Smooth muscle cell (in vitro differentiated cells): ENCODE measurements around the gene SGMS2. TPM values are rescaled to one million over a fixed set of nuclear protein-coding genes. Genes with fewer than 3 reads are reported as not detected.
A peak's percentile ranks its signal among the peaks of the same experiment; 100 is the strongest.

ENCODE experiments used
- DNase-seq: peaks from one replicate; lab custom pipeline; 2025; ENCODE audit not compliant: unreplicated experiment; lab: John Stamatoyannopoulos, UW
- H2AFZ ChIP-seq: fragments of 200-600 bp; sonication (generic); 2 replicates; pipeline ENCODE4 v1.6.0; 2016; ENCODE audit warnings: antibody characterized with exemption, low read depth, mild to moderate bottlenecking
- H3F3A ChIP-seq: fragments of 200-600 bp; sonication (generic); 2 replicates; pipeline ENCODE4 v1.6.0; 2017; ENCODE audit warnings: antibody characterized with exemption, low read depth
- H3K27ac ChIP-seq: fragments of 200-600 bp; sonication (generic); 2 replicates; pipeline ENCODE4 v1.5.1; 2016; ENCODE audit warnings: low read depth, mild to moderate bottlenecking
- H3K27me3 ChIP-seq: fragments of 200-600 bp; sonication (generic); 2 replicates; pipeline ENCODE4 v1.6.1; 2016; ENCODE audit warnings: low read depth, mild to moderate bottlenecking
- H3K36me3 ChIP-seq: fragments of 200-600 bp; sonication (generic); 2 replicates; pipeline ENCODE4 v1.5.1; 2016; ENCODE audit warnings: low read depth
- H3K4me1 ChIP-seq: fragments of 200-600 bp; sonication (generic); 2 replicates; pipeline ENCODE4 v1.5.1; 2016; ENCODE audit warnings: low read depth
- H3K4me2 ChIP-seq: fragments of 200-600 bp; sonication (generic); 2 replicates; pipeline ENCODE4 v1.6.0; 2016; ENCODE audit warnings: mild to moderate bottlenecking
- H3K4me3 ChIP-seq: fragments of 200-600 bp; sonication (generic); 2 replicates; pipeline ENCODE4 v1.5.1; 2016; ENCODE audit warnings: mild to moderate bottlenecking
- H3K79me2 ChIP-seq: fragments of 200-600 bp; sonication (generic); 2 replicates; pipeline ENCODE4 v1.6.0; 2016; ENCODE audit warnings: low read depth, mild to moderate bottlenecking
- H3K9ac ChIP-seq: fragments of 200-600 bp; sonication (generic); 2 replicates; pipeline ENCODE4 v1.6.0; 2016; ENCODE audit warnings: low read depth
- H3K9me3 ChIP-seq: fragments of 200-600 bp; sonication (generic); replicated peaks from 2 replicates; pipeline ENCODE4 v1.5.1; 2016; ENCODE audit warnings: low read depth
- H4K20me1 ChIP-seq: fragments of 200-600 bp; sonication (generic); 2 replicates; pipeline ENCODE4 v1.6.0; 2016; ENCODE audit warnings: low read depth
- CTCF ChIP-seq: fragments of 200-600 bp; sonication (generic); IDR thresholded peaks from 2 replicates; pipeline ENCODE4 v1.5.1; 2017; ENCODE audit warnings: borderline replicate concordance, mild to moderate bottlenecking, antibody characterized with exemption; ENCODE audit not compliant: insufficient read depth, poor library complexity, severe bottlenecking
- WGBS: methylation state at CpG from one replicate; pipeline ENCODE4 v1.1.7; 2016; ENCODE audit warnings: low lambda C conversion rate; 5-methylcytosine and 5-hydroxymethylcytosine counted together
- polyA plus RNA-seq: library from polyadenylated mRNA; unstranded; fragments of >200 nt; fragmentation: Nextera tagmentation; extraction: Ambion mirVana; gene quantifications from 2 replicates; pipeline ENCODE4 v1.2.1, GENCODE V29; 2016
- total RNA-seq: library from RNA; depleted of rRNA; stranded (reverse); fragments of >200 nt; gene quantifications from 2 replicates; pipeline ENCODE4 v1.2.3, GENCODE V29; 2014

The SGMS2 gene
- total and polyA plus RNA-seq, 2 experiments from 2014 or later = 16.2 to 55.5 TPM

GRCh38 chr4:107856901-107857300 is 32.2 kb downstream of the SGMS2 start:
- H3K79me2 ChIP-seq = peaks cover 6% of the 10 kb centered on the region
- no peaks in the 10 kb centered on the region for H3K9me3 ChIP-seq
- no peak overlapping the region for H3K4me2 ChIP-seq
- H3K9ac ChIP-seq = no peak overlapping the region
- no peaks in the 10 kb centered on the region for H3K4me1 ChIP-seq
- no peak overlapping the region for H2AFZ ChIP-seq
- WGBS = 65% methylated on average over 1 of the region's 1 CpG
- peaks cover 9% of the 10 kb centered on the region for H3F3A ChIP-seq
- H4K20me1 ChIP-seq = peaks cover 10% of the 10 kb centered on the region
- H3K27ac ChIP-seq = peak overlapping the region; percentile 5
- H3K27me3 ChIP-seq = no peaks in the 10 kb centered on the region
- no peak for TF ChIP-seq CTCF
- H3K36me3 ChIP-seq = no peaks in the 10 kb centered on the region
- H3K4me3 ChIP-seq = no peak overlapping the region
- DNase-seq = no peak

GRCh38 chr4:107857741-107858140 is 33.0 kb downstream of the SGMS2 start:
- no peaks in the 10 kb centered on the region for H3K27me3 ChIP-seq
- peaks cover 9% of the 10 kb centered on the region for H3F3A ChIP-seq
- H3K4me3 ChIP-seq = no peak overlapping the region
- H2AFZ ChIP-seq = no peak overlapping the region
- H3K4me1 ChIP-seq = no peaks in the 10 kb centered on the region
- H4K20me1 ChIP-seq = peaks cover 10% of the 10 kb centered on the region
- no peak overlapping the region for H3K9ac ChIP-seq
- H3K27ac ChIP-seq = no peak overlapping the region
- H3K4me2 ChIP-seq = no peak overlapping the region
- H3K36me3 ChIP-seq = no peaks in the 10 kb centered on the region
- no peaks in the 10 kb centered on the region for H3K9me3 ChIP-seq
- DNase-seq = no peak
- H3K79me2 ChIP-seq = peaks cover 6% of the 10 kb centered on the region
- TF ChIP-seq CTCF = no peak
- 67% methylated on average over 4 of the region's 4 CpGs for WGBS

GRCh38 chr4:107858158-107858742 is 33.5 kb downstream of the SGMS2 start:
- Histone ChIP-seq H3F3A (peaks cover 8% of the 10 kb centered on the region), H3K4me3 (no peak overlapping the region), H3K36me3 (no peaks in the 10 kb centered on the region), H3K4me1 (no peaks in the 10 kb centered on the region), H3K27ac (no peak overlapping the region), H2AFZ (no peak overlapping the region), H3K4me2 (no peak overlapping the region), H3K27me3 (no peaks in the 10 kb centered on the region), H3K9ac (no peak overlapping the region), H3K9me3 (no peaks in the 10 kb centered on the region), H4K20me1 (peaks cover 7% of the 10 kb centered on the region), H3K79me2 (peaks cover 6% of the 10 kb centered on the region)
- no peak for TF ChIP-seq CTCF
- DNase-seq = no peak
- WGBS = 73% methylated on average over 3 of the region's 3 CpGs

GRCh38 chr4:107862658-107863057 is 37.9 kb downstream of the SGMS2 start:
- H3K4me2 ChIP-seq = no peak overlapping the region
- no peak overlapping the region for H3K4me3 ChIP-seq
- no peak overlapping the region for H2AFZ ChIP-seq
- 74% methylated on average over 5 of the region's 5 CpGs for WGBS
- H3K27me3 ChIP-seq = no peaks in the 10 kb centered on the region
- H3K79me2 ChIP-seq = no peaks in the 10 kb centered on the region
- no peaks in the 10 kb centered on the region for H3K9me3 ChIP-seq
- DNase-seq = no peak
- no peak for TF ChIP-seq CTCF
- no peaks in the 10 kb centered on the region for H4K20me1 ChIP-seq
- no peaks in the 10 kb centered on the region for H3K36me3 ChIP-seq
- no peaks in the 10 kb centered on the region for H3K4me1 ChIP-seq
- peak overlapping the region; percentile 63 for H3K27ac ChIP-seq
- peak overlapping the region; percentile 42 for H3K9ac ChIP-seq
- no peaks in the 10 kb centered on the region for H3F3A ChIP-seq
